GM18873 (cell line): Measurements from ENCODE around the gene GLIPR2.
"Not testable (repeated sequence)": the region's sequence is repeated elsewhere in the genome, so short reads cannot be mapped to it uniquely, and the experiment has no call there.

ENCODE experiments used
- ATAC-seq: cut with Tn5 transposase; IDR thresholded peaks from one replicate; pipeline ENCODE4 v1.9.1; 2021; ENCODE audit warnings: mild to moderate bottlenecking, moderate library complexity, moderate number of reproducible peaks; ENCODE audit not compliant: unreplicated experiment, low FRiP score

Gene GLIPR2

GRCh38 chr9:36136272-36136893 lies at the start of gene GLIPR2:
Gene GLIPR2, plus strand, starts transcription at chr9:36136733. Its CDS starts 46 bp downstream, at chr9:36136779.
- ATAC-seq, result peak; percentile 76

GRCh38 chr9:36087054-36087453 lies 49.5 kb upstream of the GLIPR2 start:
- ATAC-seq, result not testable (repeated sequence)

GRCh38 chr9:36088020-36088419 lies 48.5 kb upstream of the GLIPR2 start:
- no peak for ATAC-seq

- no peak for ATAC-seq
Observed at GRCh38 chr9:36091026-36091953, 45.2 kb upstream of the GLIPR2 start.

GRCh38 chr9:36092014-36092413 lies 44.5 kb upstream of the GLIPR2 start:
- ATAC-seq, result no peak

- ATAC-seq, result no peak
Observed at GRCh38 chr9:36092509-36093215, 43.9 kb upstream of the GLIPR2 start.

GRCh38 chr9:36093384-36093783 lies 43.1 kb upstream of the GLIPR2 start:
- ATAC-seq, result no peak

- ATAC-seq, result no peak
Observed at GRCh38 chr9:36099718-36100117, 36.8 kb upstream of the GLIPR2 start.

GRCh38 chr9:36100532-36100931 lies 36.0 kb upstream of the GLIPR2 start:
- no peak for ATAC-seq

- ATAC-seq, result no peak
Observed at GRCh38 chr9:36101916-36102741, 34.4 kb upstream of the GLIPR2 start.

- ATAC-seq, result peak; percentile 59
Observed at GRCh38 chr9:36102742-36103495, 33.6 kb upstream of the GLIPR2 start.

GRCh38 chr9:36109071-36109470 lies 27.5 kb upstream of the GLIPR2 start:
- no peak for ATAC-seq

GRCh38 chr9:36110434-36110833 lies 26.1 kb upstream of the GLIPR2 start:
- no peak for ATAC-seq

- ATAC-seq, result no peak
Observed at GRCh38 chr9:36112516-36112915, 24.0 kb upstream of the GLIPR2 start.

- ATAC-seq, result no peak
Observed at GRCh38 chr9:36113999-36114398, 22.5 kb upstream of the GLIPR2 start.

- ATAC-seq, result no peak
Observed at GRCh38 chr9:36116593-36116992, 19.9 kb upstream of the GLIPR2 start.

- no peak for ATAC-seq
Observed at GRCh38 chr9:36118201-36118600, 18.3 kb upstream of the GLIPR2 start.

- no peak for ATAC-seq
Observed at GRCh38 chr9:36118706-36119105, 17.8 kb upstream of the GLIPR2 start.

GRCh38 chr9:36119476-36119875 lies 17.1 kb upstream of the GLIPR2 start:
- ATAC-seq, result no peak

- ATAC-seq, result no peak
Observed at GRCh38 chr9:36120705-36121104, 15.8 kb upstream of the GLIPR2 start.
